ENCODE measurements around the gene OR6K3.

Gene OR6K3

GRCh38 chr1:158720620-158721019 is at the start of gene OR6K3:
TSS of gene OR6K3 (minus strand) at chr1:158720720. CDS start at chr1:158718115, 2,605 bp downstream.
- H3K27ac ChIP-seq: no peak within 1 kb of the TSS
- TF ChIP-seq ZFX (IDR thresholded peaks at IDR 0.05; ENCODE audit: borderline replicate concordance): no peak
- TF ChIP-seq, protein P1, sequence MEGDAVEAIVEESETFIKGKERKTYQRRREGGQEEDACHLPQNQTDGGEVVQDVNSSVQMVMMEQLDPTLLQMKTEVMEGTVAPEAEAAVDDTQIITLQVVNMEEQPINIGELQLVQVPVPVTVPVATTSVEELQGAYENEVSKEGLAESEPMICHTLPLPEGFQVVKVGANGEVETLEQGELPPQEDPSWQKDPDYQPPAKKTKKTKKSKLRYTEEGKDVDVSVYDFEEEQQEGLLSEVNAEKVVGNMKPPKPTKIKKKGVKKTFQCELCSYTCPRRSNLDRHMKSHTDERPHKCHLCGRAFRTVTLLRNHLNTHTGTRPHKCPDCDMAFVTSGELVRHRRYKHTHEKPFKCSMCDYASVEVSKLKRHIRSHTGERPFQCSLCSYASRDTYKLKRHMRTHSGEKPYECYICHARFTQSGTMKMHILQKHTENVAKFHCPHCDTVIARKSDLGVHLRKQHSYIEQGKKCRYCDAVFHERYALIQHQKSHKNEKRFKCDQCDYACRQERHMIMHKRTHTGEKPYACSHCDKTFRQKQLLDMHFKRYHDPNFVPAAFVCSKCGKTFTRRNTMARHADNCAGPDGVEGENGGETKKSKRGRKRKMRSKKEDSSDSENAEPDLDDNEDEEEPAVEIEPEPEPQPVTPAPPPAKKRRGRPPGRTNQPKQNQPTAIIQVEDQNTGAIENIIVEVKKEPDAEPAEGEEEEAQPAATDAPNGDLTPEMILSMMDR (IDR thresholded peaks at IDR 0.05): no peak

GRCh38 chr1:158754420-158754819 is 33.9 kb upstream of the OR6K3 start, which contains the start of gene OR6K6:
TSS of gene OR6K6 (plus strand) at chr1:158754720. CDS start at chr1:158754888, 168 bp downstream.
- no peak within 1 kb of the TSS for H3K27ac ChIP-seq

DNA sequence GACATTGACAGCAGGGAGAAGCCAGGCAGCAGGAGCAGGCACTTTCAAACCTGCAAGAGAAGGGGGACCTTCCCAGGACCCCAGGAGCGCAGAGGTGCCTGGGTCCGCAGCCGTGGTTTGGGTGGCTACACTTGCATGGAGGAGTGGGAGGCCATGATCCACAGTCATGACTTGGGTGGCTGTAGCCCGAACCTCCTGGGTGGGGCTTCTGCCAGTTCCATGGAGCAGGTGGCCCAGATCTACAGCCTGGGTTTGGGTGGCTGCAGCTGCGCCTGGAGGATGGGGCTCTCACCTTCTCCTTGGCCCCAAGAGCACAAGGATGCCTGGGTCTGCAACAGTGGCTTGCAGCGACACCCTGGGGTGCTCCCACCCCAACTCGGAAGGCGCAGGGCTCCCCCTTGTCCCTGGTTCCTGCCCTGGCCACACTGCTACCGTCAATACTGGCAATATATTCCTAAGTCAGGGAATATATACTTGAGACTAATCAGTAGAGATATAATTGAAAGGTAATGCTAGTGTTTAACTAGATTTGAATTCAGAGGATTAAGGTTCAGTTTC is 31.7 kb upstream of the OR6K3 start:
- no peak overlapping the region for H3K27ac ChIP-seq
- no peak for TF ChIP-seq ZFX (IDR thresholded peaks at IDR 0.05; ENCODE audit: borderline replicate concordance)
- TF ChIP-seq, protein P1 (IDR thresholded peaks at IDR 0.05): no peak

More at GRCh38 chr1:158754420-158754819, 33.9 kb upstream of the OR6K3 start, which contains the start of gene OR6K6:
- TF ChIP-seq ZFX (IDR thresholded peaks at IDR 0.05; ENCODE audit: borderline replicate concordance): no peak
- TF ChIP-seq, protein P1 (IDR thresholded peaks at IDR 0.05): no peak

GRCh38 chr1:158735848-158736247 is 15.3 kb upstream of the OR6K3 start:
- H3K27ac ChIP-seq: no peak overlapping the region
- TF ChIP-seq, protein P1 (IDR thresholded peaks at IDR 0.05): no peak
- TF ChIP-seq ZFX (IDR thresholded peaks at IDR 0.05; ENCODE audit: borderline replicate concordance): no peak

GRCh38 chr1:158732524-158732923 is 12.0 kb upstream of the OR6K3 start:
- H3K27ac ChIP-seq: no peak overlapping the region
- TF ChIP-seq, protein P1 (IDR thresholded peaks at IDR 0.05): no peak
- no peak for TF ChIP-seq ZFX (IDR thresholded peaks at IDR 0.05; ENCODE audit: borderline replicate concordance)

DNA sequence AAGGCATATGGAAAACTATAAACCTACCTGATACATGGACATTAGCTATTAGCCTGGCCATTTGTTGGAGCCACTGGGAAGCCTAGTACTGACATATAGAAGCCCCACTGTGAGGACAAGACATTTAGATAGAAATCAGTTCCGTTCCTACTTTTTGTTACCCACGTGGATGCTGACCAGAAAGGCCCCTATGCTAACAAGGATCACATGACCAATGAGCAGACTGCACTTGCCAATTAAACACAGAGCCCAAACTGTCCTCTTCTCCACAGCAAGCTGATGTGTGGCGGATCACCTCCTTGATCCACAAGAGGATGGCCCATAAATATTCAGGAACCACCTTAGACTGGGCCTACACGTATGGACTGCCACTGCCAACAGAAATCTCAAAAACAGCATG is 11.2 kb upstream of the OR6K3 start:
- H3K27ac ChIP-seq: no peak overlapping the region
- TF ChIP-seq, protein P1 (IDR thresholded peaks at IDR 0.05): no peak
- TF ChIP-seq ZFX (IDR thresholded peaks at IDR 0.05; ENCODE audit: borderline replicate concordance): no peak

DNA sequence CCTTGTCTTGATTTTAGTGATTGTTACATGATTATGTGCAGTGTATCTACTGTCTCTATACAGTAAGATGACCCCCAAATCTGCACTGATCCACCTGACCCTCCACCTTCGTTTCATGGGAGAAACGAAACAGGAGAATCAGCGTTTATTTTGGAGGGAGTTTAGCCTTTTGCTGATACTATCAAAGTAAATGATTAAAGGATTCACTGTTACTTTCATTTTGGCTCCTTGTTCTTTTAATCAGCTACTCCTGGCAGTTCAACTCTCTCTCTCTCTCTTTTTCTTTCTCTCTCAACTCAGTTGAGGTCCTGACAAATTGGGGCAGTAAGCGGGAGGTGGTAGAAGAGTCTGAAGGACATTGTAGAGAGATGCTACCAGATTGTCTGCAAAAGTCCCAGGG is 9.9 kb upstream of the OR6K3 start:
- TF ChIP-seq ZFX (IDR thresholded peaks at IDR 0.05; ENCODE audit: borderline replicate concordance): no peak
- TF ChIP-seq, protein P1 (IDR thresholded peaks at IDR 0.05): no peak

More for the DNA sequence above, 9.9 kb upstream of the OR6K3 start:
- H3K27ac ChIP-seq: no peak overlapping the region
